Activated T-cell treated with anti-CD3 and anti-CD28 coated beads for 48 hours (primary cell): Measurements from ENCODE around the gene GPS1.
A peak's percentile ranks its signal among the peaks of the same experiment; 100 is the strongest.
"Not testable (repeated sequence)": the region's sequence is repeated elsewhere in the genome, so short reads cannot be mapped to it uniquely, and the experiment has no call there.

ENCODE experiments used
- DNase-seq: peaks from one replicate; pipeline ENCODE4 v3.0.0-alpha.2; 2020; ENCODE audit warnings: low read depth

The GPS1 gene

GRCh38 chr17:82028966-82029365, 22.7 kb upstream of the GPS1 start:
- no peak for DNase-seq

DNA sequence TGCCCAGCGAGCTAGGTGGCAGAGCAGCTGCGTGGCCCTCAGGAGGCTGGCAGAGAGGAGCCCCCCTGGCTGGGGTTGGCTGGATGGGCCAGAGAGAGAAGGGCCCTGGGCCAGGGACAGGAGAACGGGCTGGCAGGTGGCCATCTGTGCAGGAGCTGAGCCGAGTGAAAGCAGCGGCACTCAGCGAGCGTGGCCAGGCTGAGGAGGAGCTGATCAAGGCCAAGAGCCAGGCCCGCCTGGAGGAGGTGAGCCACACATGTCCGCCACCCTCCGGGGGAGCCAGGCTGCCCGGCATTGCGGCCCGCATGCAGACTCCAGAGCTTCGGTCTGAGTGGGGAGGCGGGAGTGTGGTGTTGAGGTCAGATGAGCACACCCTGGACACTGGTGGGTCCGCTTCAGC, 22.3 kb upstream of the GPS1 start:
- DNase-seq, result no peak

DNA sequence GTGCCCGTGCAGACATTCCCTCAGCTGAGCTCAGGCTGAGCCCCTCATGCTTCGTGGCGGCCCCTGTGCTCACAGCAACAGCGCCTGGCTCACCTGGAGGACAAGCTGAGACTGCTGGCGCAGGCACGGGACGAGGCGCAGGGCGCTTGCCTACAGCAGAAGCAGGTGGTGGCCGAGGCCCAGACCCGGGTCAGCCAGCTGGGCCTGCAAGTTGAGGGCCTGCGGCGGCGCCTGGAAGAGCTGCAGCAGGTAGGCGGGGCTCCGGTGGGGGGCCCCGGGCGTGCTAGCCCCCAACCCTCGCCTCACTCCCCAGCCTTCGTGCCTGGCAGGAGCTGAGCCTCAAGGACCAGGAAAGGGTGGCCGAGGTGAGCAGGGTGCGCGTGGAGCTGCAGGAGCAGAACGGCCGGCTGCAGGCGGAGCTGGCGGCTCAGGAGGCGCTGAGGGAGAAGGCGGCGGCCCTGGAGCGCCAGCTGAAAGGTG, 21.7 kb upstream of the GPS1 start:
- DNase-seq, result no peak

DNA sequence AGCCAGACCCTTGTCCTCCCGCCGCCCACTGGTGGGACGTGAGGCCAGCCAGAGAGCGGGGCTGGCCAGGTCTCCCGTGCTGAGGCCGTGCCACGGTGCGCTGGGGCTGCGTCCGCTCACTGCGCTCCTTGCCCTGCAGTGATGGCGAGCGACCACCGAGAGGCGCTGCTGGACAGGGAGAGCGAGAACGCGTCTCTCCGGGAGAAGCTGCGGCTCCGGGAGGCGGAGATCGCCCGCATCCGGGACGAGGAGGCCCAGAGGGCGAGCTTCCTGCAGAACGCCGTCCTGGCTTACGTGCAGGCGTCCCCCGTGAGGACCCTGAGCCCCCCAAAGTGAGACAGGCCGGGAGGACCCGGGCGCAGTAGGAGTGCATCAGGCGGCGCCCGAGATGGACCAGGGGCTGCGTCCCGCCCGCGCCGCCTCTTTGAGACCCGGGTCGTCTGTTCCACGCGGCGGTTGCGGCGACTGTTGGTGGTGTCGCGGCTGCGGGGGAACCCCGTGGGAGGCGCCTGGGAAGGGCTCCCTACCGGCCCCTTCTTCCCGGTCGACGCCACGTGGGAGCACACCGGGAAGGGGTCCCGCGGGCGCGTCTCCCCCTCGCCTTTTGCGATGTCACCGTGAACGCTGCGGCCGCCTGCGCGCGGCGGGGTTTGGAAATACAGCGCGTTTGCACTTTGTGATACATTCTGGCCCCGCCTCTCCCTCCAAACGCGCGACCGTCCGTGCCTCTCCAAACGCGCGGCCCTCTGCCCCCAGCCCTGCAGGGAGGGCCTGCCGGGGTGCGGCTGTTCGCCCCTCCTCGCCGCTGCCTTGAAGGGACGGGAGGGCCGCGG, 21.0 kb upstream of the GPS1 start:
- DNase-seq, result peak; percentile 80

GRCh38 chr17:82031303-82031884, 20.3 kb upstream of the GPS1 start, which contains the start of gene RAC3:
Gene RAC3, plus strand, starts transcription at chr17:82031678. Its CDS starts 84 bp downstream, at chr17:82031762.
- no peak for DNase-seq

- peak; percentile 46 for DNase-seq
Measured at GRCh38 chr17:82031885-82032627, 19.6 kb upstream of the GPS1 start.

DNA sequence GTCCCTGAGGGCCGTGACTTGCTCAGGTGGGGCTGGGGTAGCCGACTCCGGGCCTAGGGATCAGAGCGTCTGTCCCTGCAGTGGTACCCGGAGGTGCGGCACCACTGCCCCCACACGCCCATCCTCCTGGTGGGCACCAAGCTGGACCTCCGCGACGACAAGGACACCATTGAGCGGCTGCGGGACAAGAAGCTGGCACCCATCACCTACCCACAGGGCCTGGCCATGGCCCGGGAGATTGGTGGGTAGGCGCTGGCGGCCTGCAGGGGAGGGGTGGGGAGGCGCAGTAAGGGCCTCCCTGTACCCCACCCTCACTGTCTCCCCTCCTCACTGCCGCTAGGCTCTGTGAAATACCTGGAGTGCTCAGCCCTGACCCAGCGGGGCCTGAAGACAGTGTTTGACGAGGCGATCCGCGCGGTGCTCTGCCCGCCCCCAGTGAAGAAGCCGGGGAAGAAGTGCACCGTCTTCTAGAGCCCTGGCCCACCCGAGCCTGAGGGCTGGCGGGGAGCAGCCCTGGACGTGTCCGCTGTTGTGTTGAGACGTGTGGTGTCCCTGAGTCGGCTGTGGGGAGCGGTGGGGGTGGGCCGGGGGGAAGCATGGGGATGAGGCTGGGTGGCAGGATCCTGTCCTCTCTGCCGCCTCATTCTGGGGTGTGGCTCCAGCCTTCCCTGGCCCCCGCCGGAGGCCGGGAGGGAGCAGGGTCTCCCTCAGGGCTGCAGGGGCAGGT, 18.2 kb upstream of the GPS1 start:
- no peak for DNase-seq

- no peak for DNase-seq
Measured at GRCh38 chr17:82034371-82035011, 17.2 kb upstream of the GPS1 start.

- no peak for DNase-seq
Measured at GRCh38 chr17:82035488-82035887, 16.2 kb upstream of the GPS1 start.

DNA sequence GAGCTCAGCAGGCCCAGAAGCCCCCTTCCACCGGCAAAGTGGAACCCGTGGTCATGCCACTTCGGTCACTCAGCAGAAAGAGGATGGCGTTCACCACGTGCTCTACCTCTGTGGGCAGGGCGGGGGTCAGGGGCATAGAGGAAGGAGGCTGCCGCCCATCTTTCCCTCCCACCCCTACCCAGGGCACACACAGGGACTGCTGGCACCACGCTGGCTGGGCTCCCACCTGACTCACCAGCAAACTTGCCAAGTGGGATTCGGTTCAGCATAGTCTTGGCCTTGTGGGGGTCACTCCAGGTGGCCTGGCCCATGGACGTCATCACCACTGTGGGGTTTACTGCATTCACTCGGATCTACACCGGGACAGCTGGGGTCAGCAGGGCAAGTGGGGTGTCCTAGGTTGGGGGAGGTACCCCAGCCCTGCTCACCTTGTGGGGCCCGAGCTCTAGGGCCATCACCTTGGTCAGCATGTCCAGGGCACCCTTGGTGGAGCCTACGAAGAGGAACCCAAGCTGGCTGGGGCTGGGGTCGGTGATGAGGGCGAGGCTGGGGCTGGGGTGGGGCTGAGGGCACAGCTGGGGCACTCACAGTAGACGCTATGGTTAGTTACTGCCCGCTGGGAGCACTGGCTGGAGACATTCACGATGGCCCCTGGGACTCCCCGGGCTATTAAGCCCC, 15.6 kb upstream of the GPS1 start:
- no peak for DNase-seq

GRCh38 chr17:82036634-82037091, 15.0 kb upstream of the GPS1 start:
- no peak for DNase-seq

GRCh38 chr17:82037092-82037888, 14.4 kb upstream of the GPS1 start, which contains the start of gene DCXR:
Gene DCXR, minus strand, starts transcription at chr17:82037697. Its CDS starts 15 bp downstream, at chr17:82037682.
- peak; percentile 96 for DNase-seq

DNA sequence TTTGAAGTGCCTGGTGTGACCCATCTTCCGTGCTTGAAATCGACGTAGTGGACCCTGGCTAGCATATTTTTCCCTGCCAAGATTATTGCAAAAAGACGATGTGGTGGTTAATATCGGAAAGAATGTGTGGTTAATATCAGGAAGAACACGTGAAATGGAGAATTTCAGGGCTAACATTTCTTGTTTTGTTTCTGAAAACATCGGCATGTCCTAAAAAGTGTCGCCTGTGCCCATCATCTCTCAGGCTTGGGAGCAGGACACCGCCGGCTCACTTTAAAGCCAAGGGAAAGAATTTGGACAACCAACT, 13.9 kb upstream of the GPS1 start:
- DNase-seq, result no peak

- DNase-seq, result not testable (repeated sequence)
Measured at GRCh38 chr17:82038796-82039409, 12.8 kb upstream of the GPS1 start.

DNA sequence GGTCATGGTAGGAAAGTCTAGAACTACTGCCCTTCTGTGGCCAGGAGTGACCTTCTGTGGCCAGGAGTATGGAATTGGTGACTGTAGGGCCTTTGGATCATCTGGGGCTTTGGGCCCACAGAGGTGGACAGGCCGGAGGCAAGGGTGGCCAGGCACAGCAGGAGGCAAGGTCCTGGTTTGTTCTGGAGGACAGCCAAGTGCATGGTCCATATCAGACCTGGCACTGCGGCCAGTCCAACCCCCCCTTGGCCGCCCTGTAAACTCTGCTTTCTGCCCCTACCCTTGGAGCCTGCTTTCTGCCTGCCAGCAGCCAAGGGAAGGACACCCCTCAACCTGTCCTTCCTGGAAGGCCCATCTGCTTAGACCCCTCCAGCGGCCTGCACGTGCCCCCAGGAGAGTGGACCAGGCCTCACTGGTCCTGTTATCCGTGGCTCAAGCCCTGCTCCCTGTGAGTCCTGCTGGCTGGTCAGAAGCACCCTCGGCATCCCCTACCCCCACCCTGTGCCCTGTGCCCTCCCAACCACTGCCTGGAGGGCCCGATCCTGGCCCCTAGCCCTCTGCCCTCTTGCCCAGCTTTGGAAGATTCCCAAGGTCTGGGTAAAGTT, 11.9 kb upstream of the GPS1 start:
- no peak for DNase-seq

GRCh38 chr17:82041144-82041814, 10.4 kb upstream of the GPS1 start:
- no peak for DNase-seq

GRCh38 chr17:82042649-82043048, 9.0 kb upstream of the GPS1 start:
- no peak for DNase-seq

DNA sequence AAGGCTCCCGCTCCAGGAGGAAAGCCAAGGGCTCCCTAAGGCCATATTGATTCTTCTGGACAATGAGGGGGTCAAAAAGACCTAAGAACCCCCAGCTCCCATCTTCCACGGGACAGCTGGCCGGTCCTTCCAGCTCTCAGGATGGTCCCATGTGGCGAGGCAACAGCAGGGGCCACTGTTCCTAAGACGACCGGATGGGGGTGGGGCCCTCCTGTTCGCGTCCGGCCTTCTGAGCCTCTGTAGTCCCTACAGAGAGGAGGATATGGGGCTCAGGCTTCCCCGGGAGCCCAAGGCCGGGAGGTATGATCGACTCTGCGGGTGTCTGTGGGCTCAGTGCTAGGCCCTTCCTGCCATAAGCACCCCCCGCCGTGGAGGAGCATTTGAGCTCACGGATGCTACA, 8.2 kb upstream of the GPS1 start:
- DNase-seq, result no peak
